Measurements from ENCODE around the gene ZNF266. TPM values are rescaled to one million over a fixed set of nuclear protein-coding genes. Genes with fewer than 3 reads are reported as not detected.

Gene ZNF266
- total and polyA plus RNA-seq, 2 of the 8 experiments (the other 6 are each of a cell fraction or from before 2014, with no cell fraction given) = 6.6 to 15.3 TPM

- TF ChIP-seq TCF12 (IDR thresholded peaks at IDR 0.05; ENCODE audit: low read depth, low read length) (no peak), CREB1 (IDR thresholded peaks at IDR 0.05) (no peak), NANOG (IDR thresholded peaks at IDR 0.05; ENCODE audit: insufficient read depth, low read depth, low read length, poor library complexity, severe bottlenecking) (no peak), SP2 (IDR thresholded peaks at IDR 0.05; ENCODE audit: low read length) (no peak), SIN3A (conservative IDR thresholded peaks at IDR 0.05 in 1 of 2, IDR thresholded peaks at IDR 0.05 in 1 of 2; ENCODE audit: low read depth in 1 of 2, low read length in 2 of 2) (no peak)
Observed at GRCh38 chr19:9436358-9436757, 985 bp upstream of the ZNF266 start (continued).
